ENCODE results near the gene MPPED1. TPM values are rescaled to one million over a fixed set of nuclear protein-coding genes. Genes with fewer than 3 reads are reported as not detected.

Gene MPPED1
- total RNA-seq, 1 experiment from 2014 or later, result not detected

DNA sequence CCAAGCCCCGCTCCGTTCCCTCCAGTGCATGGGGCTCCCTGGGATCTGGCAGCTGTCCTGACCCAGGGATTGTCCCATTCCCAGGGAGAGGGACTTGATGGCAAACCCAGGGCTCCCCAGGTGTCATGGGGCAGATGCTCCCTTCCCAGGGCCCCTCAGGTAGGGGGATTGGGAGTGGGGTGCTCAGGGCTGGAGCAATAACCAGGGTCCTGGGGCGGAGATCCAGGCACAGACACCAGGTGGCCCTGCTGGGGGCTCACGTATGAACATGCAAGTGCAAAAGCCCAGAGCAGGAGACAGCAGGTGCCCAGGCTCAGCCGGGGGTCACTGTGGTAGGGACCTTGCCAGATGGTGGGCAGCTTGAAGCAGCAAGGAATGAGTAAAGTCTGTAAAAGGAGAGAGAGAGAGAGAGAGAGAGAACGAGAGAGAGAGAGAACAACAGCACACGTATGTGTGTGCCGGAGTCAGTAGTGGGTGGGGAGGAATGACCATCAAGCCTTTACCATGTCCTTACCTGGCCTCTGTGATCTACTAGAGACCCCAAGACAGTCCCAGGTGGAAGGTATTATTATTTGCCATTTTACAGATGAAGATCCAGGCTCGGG, 19.3 kb upstream of the MPPED1 start:
- DNase-seq (ENCODE audit: low read depth), result no peak

DNA sequence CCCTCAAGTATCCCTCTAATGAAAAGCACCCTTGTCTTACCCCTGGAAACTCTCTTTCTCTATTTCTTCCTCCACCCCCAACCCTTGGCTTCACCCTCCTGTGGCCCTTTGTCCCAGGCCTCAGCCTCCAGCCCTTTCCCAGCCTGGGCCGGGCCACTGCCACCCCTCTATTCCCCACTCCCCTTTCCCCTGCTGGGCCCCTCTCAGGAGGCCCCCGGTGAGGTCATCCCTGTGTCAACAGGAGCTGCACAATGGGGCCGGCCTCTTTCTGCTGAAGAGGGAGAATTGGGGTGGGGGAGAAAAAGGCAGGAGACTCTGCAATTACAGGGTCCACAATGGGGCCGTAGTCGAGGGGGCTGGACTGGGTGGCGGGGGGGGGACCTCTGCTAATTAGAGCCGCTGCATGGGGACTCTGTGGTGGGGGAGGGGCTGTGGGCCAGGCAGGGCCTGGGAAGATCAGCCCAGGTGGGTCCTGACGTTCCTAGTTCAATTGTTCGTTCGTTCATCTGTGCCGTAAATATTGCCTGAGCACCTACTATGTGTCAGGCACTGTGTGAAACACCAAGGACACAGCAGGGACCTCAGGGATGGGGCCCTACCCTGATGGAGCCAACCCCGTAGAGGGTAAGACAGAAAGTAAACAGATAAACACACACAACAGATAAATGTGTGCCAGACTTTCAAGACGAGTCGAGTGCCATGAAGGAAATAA, 18.5 kb upstream of the MPPED1 start:
- DNase-seq (ENCODE audit: low read depth), result no peak

GRCh38 chr22:43393844-43394474, 17.9 kb upstream of the MPPED1 start:
- DNase-seq (ENCODE audit: low read depth), result no peak

DNA sequence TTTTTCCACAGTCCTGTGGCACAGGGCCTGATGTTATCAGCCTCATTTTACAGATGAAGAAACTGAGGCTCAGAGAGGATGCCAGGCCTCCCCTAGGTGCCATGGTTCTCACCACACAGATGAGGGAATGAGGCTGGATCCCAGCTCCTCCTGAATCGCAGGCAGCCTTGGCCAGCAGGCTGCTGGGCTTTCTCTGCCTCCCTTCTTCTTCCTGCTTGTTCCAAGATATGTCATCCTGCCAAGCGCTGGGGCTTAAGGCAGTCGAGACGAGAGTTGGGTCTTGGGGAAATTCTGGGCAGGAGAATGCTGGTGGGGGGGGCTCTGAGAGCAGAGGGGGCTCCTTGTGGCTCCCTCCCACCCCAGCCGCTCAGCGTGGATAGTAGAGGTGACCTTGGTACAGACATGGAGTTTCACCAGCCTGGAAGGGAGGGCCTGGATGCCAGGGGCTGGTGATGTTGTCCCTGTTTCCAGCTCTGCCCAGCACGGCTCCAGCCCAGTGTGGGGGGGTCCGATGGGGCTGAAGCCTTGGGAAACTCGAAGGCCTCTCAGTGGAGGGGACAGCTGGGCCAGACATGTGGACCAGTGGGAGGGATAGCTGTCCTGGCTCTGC, 16.6 kb upstream of the MPPED1 start:
- DNase-seq (ENCODE audit: low read depth), result no peak

DNA sequence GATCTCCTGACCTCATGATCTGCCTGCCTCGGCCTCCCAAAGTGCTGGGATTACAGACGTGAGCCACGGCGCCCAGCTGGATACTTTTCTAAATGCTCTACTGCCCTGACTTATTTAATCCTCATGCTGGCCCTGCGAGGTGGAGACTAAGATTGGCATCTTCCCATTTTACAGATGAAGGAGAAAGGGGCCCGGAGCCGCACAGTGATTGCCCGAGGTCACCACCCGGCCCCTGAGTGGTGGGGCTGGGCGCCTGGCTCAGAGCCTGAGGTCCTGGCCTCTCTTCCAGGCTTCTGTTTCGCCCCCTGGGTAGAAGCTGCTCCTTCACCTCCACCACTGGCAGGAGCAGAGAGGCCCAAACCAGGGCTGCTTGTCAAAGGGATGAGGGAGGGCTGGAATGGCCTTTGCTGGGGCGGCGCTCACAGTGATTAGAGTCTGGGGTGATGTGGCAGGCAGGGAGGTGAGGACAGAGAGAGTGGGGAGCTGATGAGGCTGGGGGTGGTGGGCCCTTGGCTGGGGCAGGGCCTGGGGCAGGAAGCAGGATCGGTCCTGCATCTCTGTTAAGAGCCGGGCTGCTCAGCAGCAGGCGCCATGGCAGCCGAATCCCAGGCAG, 15.4 kb upstream of the MPPED1 start:
- DNase-seq (ENCODE audit: low read depth), result no peak

GRCh38 chr22:43396934-43397457, 14.8 kb upstream of the MPPED1 start:
- DNase-seq (ENCODE audit: low read depth), result no peak

DNA sequence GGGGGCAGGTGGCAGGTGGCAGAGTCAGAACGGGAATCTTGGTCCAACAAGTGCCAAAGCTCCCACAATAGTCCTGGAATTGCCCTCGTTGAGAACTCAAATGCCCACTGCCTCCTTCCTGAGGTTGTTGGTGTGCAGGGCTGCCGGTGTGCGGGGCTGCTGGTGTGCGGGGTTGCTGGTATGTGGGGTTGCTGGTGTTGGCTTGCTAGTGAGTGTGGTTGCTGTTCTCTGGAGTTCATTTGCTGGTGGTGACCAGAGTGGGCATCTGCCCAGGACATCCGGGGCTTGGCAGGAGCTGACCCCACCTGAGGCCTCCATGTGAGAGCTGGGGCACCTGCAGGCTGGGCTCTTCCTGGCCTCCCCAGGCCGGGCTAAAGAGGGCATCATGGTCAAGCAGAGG, 14.0 kb upstream of the MPPED1 start:
- DNase-seq (ENCODE audit: low read depth), result no peak

GRCh38 chr22:43398246-43398645, 13.6 kb upstream of the MPPED1 start:
- DNase-seq (ENCODE audit: low read depth), result no peak

GRCh38 chr22:43398910-43399309, 12.9 kb upstream of the MPPED1 start:
- no peak for DNase-seq (ENCODE audit: low read depth)

DNA sequence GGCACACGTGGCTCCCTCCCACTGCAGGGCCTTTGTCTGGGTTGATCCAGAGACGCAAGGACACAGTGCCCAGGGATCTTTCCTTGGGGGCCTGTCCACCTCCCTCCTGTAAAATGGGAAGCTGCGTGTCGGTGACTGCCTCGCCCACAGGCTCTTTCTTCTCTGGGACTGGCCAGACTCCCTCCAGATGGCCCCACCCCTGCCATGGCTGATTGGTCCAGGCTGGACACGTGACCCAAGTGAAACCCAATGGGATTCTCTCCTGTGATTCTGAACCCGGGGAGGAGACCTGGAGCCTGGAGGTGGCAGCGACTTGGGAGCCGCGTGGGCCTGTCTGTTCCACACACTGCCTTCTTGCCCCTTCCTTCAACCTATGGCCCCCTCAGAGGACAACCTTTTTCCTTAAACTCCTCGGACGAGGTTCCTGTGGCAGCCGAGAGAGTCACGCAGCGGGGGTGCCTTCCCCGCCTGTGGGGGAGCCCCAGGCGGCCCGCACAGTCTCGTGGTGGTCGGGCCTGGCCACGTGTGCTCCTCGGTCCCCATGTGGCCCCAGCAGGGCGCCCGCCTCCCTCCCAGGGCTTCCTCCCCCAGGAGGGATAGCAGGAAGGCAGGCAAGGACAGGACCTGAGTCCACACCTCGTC, 12.4 kb upstream of the MPPED1 start:
- peak; percentile 48 for DNase-seq (ENCODE audit: low read depth)

DNA sequence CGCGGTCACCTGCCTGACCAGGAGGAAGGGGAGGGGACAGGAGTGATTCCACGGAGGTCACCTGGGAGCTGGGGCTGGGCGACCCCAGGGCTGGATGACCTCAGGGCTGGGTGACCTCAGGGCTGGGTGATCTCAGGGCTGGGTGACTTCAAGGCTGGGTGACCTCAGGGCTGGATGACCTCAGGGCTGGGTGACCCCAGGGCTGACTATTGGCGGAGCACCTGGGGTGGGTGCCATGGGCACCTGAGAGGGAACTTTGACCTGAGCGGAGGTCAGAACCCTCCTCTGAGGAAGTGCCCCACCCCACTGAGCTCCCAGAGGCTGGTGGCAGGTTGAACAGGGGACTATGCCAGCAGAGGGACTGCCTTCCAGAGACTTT, 11.8 kb upstream of the MPPED1 start:
- DNase-seq (ENCODE audit: low read depth), result no peak

- DNase-seq (ENCODE audit: low read depth), result no peak
Measured at GRCh38 chr22:43400449-43400848, 11.4 kb upstream of the MPPED1 start.

DNA sequence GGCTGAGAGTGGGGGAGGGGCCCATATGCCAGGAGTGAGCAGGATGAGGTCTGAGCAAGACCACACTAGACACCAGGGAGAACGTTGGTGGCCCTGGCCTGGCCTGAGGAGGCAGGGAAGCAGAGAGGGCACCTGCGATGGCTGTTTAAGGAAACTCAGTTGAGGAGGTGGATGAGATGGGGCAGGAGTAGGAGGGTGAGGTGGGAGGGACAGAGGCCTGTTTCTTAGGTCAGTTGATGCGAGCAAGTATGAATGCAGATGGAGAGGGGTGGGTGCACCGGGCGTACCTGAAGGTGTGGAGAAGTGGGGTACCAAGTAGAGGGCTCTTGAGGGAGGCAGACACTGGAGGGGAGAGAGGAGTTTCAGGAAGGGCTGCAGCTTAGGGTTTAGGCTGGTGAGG, 10.6 kb upstream of the MPPED1 start:
- no peak for DNase-seq (ENCODE audit: low read depth)

- no peak for DNase-seq (ENCODE audit: low read depth)
Measured at GRCh38 chr22:43401661-43402060, 10.2 kb upstream of the MPPED1 start.

GRCh38 chr22:43402128-43402527, 9.7 kb upstream of the MPPED1 start:
- DNase-seq (ENCODE audit: low read depth), result no peak

GRCh38 chr22:43404673-43405385, 7.0 kb upstream of the MPPED1 start:
- DNase-seq (ENCODE audit: low read depth), result no peak

DNA sequence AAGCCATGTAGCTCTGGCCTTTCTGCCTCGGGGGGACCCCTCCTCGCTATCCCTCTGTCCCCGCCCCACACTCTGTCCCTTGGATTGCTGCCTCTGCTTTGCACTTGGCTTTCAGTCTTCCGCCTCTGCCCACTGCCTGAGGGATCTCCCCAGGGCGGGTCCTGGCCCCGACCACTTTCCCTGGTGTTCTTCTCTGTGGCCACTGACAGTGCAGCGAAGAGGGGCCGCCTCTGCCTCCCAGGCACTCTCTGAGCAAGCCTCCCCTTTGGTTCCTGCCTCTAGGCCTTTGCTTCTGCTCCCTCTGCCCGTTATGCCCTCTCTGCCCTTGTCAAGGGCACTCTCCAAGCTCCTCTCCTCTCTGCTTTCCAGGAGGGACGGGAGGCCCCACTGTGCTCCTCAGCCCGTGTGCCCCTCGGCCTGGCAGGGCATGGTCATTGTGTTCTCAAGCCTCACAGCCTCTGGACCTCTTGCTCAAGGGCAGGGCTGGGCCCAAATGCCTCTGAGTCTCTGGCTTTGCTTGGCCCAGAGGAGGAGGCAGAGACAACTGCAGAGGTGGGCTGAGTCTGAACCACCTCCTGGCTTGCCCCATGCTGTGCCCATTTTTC, 5.5 kb upstream of the MPPED1 start:
- DNase-seq (ENCODE audit: low read depth), result no peak

DNA sequence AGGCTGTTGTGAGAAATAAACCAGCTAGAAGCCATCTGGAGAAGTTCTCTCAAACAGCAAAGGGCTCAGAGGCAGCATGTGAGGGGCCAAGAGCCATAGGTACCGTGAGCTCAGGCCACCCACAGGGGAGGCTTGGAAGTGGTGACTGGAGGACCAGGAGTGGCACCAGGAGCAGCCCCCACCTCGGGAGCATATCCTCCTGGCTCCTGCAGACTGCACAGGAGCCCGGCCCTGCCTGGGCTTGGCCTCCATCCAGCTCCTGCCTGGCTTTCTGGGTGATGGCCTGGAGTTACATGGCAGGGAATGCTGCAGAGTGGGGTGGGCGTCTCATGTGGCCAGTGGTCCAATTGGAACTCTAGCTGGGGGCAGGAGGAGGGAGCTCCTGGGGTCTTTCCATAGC, 4.2 kb upstream of the MPPED1 start:
- DNase-seq (ENCODE audit: low read depth), result no peak

DNA sequence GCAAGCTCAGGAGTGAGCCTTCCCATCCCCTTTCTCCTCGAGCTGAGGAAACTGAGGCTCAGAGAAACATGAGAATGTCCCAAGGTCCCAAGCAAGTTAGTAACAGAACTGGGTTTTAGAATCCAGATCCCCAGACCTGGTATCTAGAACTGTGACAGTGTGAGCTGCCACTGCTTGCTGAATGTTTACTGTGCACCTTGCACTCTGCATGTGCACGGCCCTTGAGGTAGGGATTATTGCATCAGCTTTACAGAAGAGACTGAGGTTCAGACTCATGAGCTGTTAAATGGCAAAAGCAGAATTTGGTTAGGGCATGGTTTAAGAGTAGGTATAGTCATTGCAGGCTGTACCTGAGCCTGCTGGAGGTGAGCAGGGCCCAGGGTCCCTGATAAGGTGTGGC, 3.8 kb upstream of the MPPED1 start:
- no peak for DNase-seq (ENCODE audit: low read depth)

DNA sequence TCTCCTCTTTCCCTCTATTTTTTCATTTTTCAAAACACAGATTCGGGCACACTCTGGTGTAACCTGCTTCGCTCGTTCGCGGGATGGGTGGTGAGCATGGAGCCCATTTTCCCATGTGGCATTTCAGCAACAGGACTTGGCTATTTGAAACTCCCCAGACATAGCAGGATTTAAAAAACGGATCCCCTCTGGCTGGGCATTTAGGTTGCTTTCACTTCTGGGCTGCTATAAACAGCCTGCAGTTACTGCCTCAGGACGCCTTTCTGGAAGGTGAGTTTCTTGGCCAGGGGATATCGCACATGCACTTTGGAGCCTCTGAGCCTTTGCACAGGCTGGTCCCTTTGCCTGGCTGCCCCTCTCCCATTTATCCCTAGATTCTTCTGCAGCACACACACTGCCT, 2.8 kb upstream of the MPPED1 start:
- no peak for DNase-seq (ENCODE audit: low read depth)

GRCh38 chr22:43409800-43410199, 2.0 kb upstream of the MPPED1 start:
- DNase-seq (ENCODE audit: low read depth), result no peak

Measured in Daoy (cell line).